ENCODE results near the gene CAMKV. TPM values are rescaled to one million over a fixed set of nuclear protein-coding genes. Genes with fewer than 3 reads are reported as not detected.

CAMKV gene
- total RNA-seq, 1 donor, result not detected

DNA sequence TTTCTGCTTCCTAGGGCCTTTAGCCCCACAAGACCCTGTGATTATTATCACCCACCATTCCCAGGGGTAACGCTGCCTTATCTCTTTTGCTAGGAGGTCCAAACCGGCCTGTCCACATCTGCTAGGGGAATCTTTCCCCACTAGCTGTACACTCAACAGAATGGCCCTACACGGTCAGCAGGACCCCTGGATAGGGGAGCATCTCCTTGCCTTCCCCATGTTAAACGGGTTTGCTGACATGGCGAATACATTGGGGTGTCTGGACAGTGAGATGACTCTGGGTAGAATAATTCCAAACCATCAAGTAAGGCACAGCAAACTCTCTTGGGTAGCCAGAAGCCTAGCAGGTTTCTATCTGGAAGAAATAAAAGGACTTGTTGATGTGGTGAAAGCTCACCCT lies 14.0 kb downstream of the CAMKV start:
- H3K4me3 ChIP-seq (ENCODE audit: low read depth, low read length), result peak overlapping the region; percentile 94
- TF ChIP-seq, protein P1, sequence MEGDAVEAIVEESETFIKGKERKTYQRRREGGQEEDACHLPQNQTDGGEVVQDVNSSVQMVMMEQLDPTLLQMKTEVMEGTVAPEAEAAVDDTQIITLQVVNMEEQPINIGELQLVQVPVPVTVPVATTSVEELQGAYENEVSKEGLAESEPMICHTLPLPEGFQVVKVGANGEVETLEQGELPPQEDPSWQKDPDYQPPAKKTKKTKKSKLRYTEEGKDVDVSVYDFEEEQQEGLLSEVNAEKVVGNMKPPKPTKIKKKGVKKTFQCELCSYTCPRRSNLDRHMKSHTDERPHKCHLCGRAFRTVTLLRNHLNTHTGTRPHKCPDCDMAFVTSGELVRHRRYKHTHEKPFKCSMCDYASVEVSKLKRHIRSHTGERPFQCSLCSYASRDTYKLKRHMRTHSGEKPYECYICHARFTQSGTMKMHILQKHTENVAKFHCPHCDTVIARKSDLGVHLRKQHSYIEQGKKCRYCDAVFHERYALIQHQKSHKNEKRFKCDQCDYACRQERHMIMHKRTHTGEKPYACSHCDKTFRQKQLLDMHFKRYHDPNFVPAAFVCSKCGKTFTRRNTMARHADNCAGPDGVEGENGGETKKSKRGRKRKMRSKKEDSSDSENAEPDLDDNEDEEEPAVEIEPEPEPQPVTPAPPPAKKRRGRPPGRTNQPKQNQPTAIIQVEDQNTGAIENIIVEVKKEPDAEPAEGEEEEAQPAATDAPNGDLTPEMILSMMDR (IDR thresholded peaks at IDR 0.05; ENCODE audit: insufficient read depth, low read length), result no peak
- no peak for DNase-seq (ENCODE audit: low read depth)

DNA sequence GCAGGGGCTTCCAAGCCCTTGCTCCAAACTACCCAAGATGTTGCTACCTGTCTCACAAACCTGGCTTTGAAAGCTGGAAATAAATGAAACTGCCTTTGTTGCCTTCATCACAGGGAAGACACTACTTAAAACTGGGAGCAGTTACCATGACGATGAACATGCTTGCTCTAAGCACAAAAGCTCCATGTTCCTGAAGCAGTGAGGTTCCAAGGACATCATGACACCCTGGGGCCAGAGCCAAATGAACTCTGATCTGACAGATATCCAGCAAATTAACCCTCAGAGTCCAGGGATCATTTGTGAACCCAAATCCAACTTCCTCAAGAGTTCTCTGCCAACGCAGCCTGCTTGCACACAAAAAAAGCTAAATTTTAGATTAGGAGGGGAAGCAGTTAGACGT lies 24.0 kb downstream of the CAMKV start:
- H3K4me3 ChIP-seq (ENCODE audit: low read depth, low read length), result no peak overlapping the region
- no peak for DNase-seq (ENCODE audit: low read depth)
- TF ChIP-seq, protein P1 (IDR thresholded peaks at IDR 0.05; ENCODE audit: insufficient read depth, low read length), result no peak

DNA sequence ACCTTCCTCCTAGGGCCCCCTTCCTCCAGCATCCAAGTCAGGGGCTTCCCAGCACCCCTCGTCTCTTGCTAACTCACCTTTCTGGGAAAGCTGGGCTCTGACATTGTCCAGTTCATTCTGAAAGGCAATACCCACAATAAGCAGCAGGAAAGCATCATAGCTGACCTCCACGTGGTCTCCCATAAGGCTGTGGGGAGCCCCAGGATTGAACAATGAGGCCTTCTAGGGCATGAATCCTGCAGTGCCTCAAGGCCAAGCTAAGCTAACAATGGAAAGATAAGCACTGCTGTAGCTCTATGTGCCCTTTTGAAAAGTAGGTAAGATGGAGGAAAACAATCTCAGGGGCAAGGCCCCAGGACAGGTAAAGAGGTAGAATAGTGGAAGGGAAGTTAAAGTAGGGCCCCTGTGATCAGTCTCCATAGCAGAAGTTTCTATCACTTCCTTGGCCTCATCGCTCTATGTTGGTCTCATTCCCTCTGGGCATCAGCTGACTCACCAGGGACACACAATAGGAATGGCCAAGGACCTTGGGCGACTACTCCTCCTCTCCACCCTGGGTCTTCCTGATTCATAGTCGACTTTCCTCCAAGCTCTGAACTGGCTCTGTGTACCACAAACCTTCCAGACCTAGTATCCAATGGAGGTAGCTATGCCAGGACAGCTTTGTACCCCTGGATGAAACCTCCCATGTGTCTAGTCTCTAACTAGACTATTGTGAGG lies 25.1 kb downstream of the CAMKV start:
- TF ChIP-seq, protein P1 (IDR thresholded peaks at IDR 0.05; ENCODE audit: insufficient read depth, low read length), result no peak
- no peak for DNase-seq (ENCODE audit: low read depth)
- H3K4me3 ChIP-seq (ENCODE audit: low read depth, low read length), result no peak overlapping the region

DNA sequence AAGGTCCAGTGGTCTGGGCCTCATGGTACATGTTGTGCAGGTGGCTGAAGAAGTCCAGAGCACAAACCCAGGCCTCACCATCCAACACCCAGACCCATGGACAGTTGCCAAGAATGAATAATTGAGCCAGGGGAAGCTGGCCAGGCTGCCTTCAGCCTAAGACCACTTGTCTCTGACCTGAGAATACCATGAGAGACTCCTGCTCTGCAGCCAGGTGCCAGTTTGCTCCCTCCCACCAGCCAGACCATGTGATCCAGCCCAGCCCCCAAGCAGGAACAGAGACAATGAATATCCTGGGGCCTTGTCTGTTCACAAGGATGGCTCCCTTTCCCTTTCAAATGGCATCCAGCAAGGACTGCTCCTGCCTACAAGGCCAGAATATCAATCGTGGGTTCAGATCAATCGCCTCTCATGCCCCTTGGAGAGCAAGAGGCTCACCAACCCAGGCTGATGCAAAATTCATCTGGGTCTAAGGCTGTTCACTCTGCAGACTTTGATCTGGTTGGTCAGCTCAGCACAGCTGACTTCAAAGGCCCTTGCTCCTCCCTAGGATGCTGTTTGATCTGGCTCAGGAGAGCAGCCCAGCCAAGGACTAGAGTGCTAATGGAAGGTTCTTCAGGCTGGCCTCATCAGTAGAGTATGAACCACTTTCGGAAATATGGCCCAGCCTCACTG lies 26.7 kb downstream of the CAMKV start:
- TF ChIP-seq, protein P1 (IDR thresholded peaks at IDR 0.05; ENCODE audit: insufficient read depth, low read length), result no peak
- DNase-seq (ENCODE audit: low read depth), result no peak
- H3K4me3 ChIP-seq (ENCODE audit: low read depth, low read length), result no peak overlapping the region

DNA sequence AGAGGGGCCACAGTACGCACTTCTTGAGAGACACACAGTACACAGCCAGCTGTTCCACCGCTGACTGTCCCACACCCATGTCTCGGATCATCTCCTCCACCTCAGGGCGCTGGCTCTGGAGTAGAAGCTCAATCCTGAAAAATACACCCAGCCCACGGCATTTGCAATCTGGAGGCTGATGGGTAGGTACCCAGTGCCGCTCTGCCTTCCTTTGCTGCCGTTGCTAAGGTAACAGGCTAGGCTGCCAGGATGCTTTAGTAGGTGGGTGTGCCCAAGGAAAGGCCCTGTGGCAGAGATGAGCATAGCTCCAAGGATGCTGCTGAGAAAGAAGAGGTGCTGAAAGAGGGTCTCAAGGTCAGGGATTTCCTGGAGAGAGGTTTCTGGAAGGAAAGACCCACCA lies 27.9 kb downstream of the CAMKV start:
- DNase-seq (ENCODE audit: low read depth), result no peak
- TF ChIP-seq, protein P1 (IDR thresholded peaks at IDR 0.05; ENCODE audit: insufficient read depth, low read length), result no peak
- H3K4me3 ChIP-seq (ENCODE audit: low read depth, low read length), result no peak overlapping the region

DNA sequence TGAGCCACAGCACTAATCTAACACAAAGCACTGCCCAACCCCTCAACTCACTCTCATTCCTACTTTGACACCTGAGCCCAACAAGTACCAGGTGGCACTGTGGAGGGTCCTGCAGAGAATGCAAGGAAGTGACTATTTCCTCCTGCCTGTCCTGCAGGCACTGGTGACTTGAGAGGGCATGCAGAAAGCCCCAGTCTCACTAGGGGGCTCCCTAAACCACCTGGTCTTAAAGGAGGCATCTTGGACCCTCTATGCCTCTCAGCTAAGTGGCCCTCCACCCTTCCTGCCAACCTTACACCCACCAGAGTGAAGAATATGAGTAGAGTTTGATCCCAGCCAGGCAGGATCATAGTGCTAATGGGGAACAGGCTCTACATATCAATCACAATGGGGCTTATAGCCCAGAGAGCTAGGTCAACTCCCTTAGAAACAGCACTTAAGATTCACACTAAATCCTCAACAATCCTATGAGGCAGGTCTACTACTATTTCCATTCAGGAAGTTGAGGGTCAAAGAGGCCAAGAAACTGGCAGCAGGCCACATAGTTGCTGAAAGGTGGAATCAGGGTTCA lies 28.5 kb downstream of the CAMKV start:
- TF ChIP-seq, protein P1 (IDR thresholded peaks at IDR 0.05; ENCODE audit: insufficient read depth, low read length), result peak; percentile 56
- peak; percentile 32 for DNase-seq (ENCODE audit: low read depth)
- no peak overlapping the region for H3K4me3 ChIP-seq (ENCODE audit: low read depth, low read length)
